B cell (primary cell): ENCODE measurements around the gene NOS3. TPM values are rescaled to one million over a fixed set of nuclear protein-coding genes. Genes with fewer than 3 reads are reported as not detected.

Experiments used
- ATAC-seq: fragments of 200-7000 bp; cut with Tn5 transposase; one replicate; pipeline ENCODE4 v1.10.0; 2021; ENCODE audit warnings: low read depth, mild to moderate bottlenecking, moderate number of reproducible peaks, moderate library complexity
- CTCF ChIA-PET: fragments of 350-600 bp; sonication (Branson Sonifier 250); formaldehyde crosslinking; loops from one replicate; lab custom pipeline; 2021; ENCODE audit warnings: antibody characterized with exemption, inconsistent platforms; lab: Charles Lee
- POLR2A ChIA-PET: fragments of 350-600 bp; sonication (Branson Sonifier 250); formaldehyde crosslinking; loops from one replicate; lab custom pipeline; 2021; ENCODE audit warnings: antibody characterized with exemption; lab: Charles Lee
- DNase-seq: peaks from one replicate; pipeline ENCODE4 v3.0.0; 2013
- H2AFZ ChIP-seq: 2 replicates; pipeline ENCODE4 v1.6.1; 2012; ENCODE audit warnings: mild to moderate bottlenecking, low read depth, low read length; ENCODE audit not compliant: insufficient read depth, poor library complexity, severe bottlenecking
- H3K27ac ChIP-seq, 2 donors: 1 replicate in 1 of 2; 2 replicates in 1 of 2; pipeline ENCODE4 v1.5.1; 2012 to 2013; ENCODE audit warnings: low read length in 2 of 2, mild to moderate bottlenecking in 2 of 2, moderate library complexity in 1 of 2
- H3K27me3 ChIP-seq, 4 experiments: fragments of 200-600 bp in 1 of 4; sonication (generic) in 1 of 4; replicated peaks in 1 of 4; 1 replicate in 2 of 4; 2 replicates in 2 of 4; pipeline versions ENCODE4 v1.6.1 to v1.7.0; 2013 to 2016; ENCODE audit warnings: low read length in 3 of 4, mild to moderate bottlenecking in 2 of 4, mixed read lengths in 1 of 4, moderate library complexity in 1 of 4; ENCODE audit not compliant: insufficient read depth in 4 of 4, control insufficient read depth in 3 of 4; ENCODE audit errors: control extremely low read depth in 1 of 4
- H3K36me3 ChIP-seq, 2 experiments: replicated peaks in 1 of 2; 1 replicate in 1 of 2; 2 replicates in 1 of 2; pipeline versions ENCODE4 v1.6.1 to v1.7.1; 2013; ENCODE audit warnings: low read length in 1 of 2; ENCODE audit not compliant: insufficient read depth in 2 of 2, control insufficient read depth in 1 of 2; ENCODE audit errors: control extremely low read depth in 1 of 2, extremely low read depth in 1 of 2
- H3K4me1 ChIP-seq, 2 donors: fragments of 200-600 bp in 1 of 2; sonication (generic) in 1 of 2; 1 replicate in 1 of 2; 2 replicates in 1 of 2; pipeline versions ENCODE4 v1.5.1 to v1.6.1; 2013 to 2017; ENCODE audit warnings: low read length in 2 of 2; ENCODE audit not compliant: control insufficient read depth in 2 of 2, insufficient read depth in 2 of 2
- H3K4me2 ChIP-seq: replicated peaks from 2 replicates; pipeline ENCODE3; 2012; ENCODE audit warnings: mild to moderate bottlenecking, low read depth, low read length; ENCODE audit not compliant: poor library complexity, severe bottlenecking
- H3K4me3 ChIP-seq, 5 experiments: fragments of 200-600 bp in 1 of 5; sonication (generic) in 1 of 5; 1 replicate in 3 of 5; 2 replicates in 2 of 5; pipeline versions ENCODE4 v1.5.1 to v1.7.0; 2011 to 2016; ENCODE audit warnings: low read length in 4 of 5, mild to moderate bottlenecking in 4 of 5, low read depth in 2 of 5, control low read depth in 1 of 5, moderate library complexity in 1 of 5; ENCODE audit not compliant: insufficient read depth in 1 of 5; ENCODE audit errors: control extremely low read depth in 1 of 5, extremely low read depth in 1 of 5
- H3K79me2 ChIP-seq: fragments of 200-600 bp; sonication (generic); one replicate; pipeline ENCODE4 v1.6.0; 2016; ENCODE audit warnings: low read length; ENCODE audit not compliant: control insufficient read depth, insufficient read depth
- H3K9ac ChIP-seq: fragments of 200-600 bp; sonication (generic); 2 replicates; pipeline ENCODE4 v1.6.1; 2017; ENCODE audit warnings: mild to moderate bottlenecking, low read length, moderate library complexity
- H3K9me3 ChIP-seq, 3 donors: one replicate each; pipeline versions ENCODE4 v1.6.1 to v1.7.1; 2013; ENCODE audit warnings: low read length in 2 of 3; ENCODE audit not compliant: control insufficient read depth in 2 of 3, insufficient read depth in 1 of 3; ENCODE audit errors: control extremely low read depth in 1 of 3
- H4K20me1 ChIP-seq: 2 replicates; pipeline ENCODE4 v1.6.0; 2012; ENCODE audit warnings: mild to moderate bottlenecking, low read length; ENCODE audit not compliant: insufficient read depth, control insufficient read depth, poor library complexity, severe bottlenecking
- H3K27ac Mint-ChIP-seq: one replicate; pipeline ENCODE4 v1.8.0; 2021; ENCODE audit warnings: mixed read lengths
- H3K27me3 Mint-ChIP-seq: one replicate; pipeline ENCODE4 v1.8.0; 2021; ENCODE audit warnings: mixed read lengths
- H3K4me1 Mint-ChIP-seq: one replicate; pipeline ENCODE4 v1.8.0; 2021; ENCODE audit warnings: mixed read lengths
- H3K4me3 Mint-ChIP-seq: one replicate; pipeline ENCODE4 v1.8.0; 2021; ENCODE audit warnings: mixed read lengths
- H3K9me3 Mint-ChIP-seq: one replicate; pipeline ENCODE4 v1.8.0; 2022; ENCODE audit warnings: mixed read lengths; ENCODE audit not compliant: insufficient read depth
- EZH2 ChIP-seq: IDR thresholded peaks from 2 replicates; pipeline ENCODE4 v1.6.1; 2012; ENCODE audit warnings: borderline replicate concordance, low read depth, mild to moderate bottlenecking, moderate library complexity, low read length; ENCODE audit not compliant: insufficient read depth, poor library complexity, severe bottlenecking
- WGBS: methylation state at CpG from one replicate; pipeline ENCODE4 v1.1.5; 2013; ENCODE audit warnings: missing lambda C conversion rate; ENCODE audit not compliant: insufficient coverage; 5-methylcytosine and 5-hydroxymethylcytosine counted together
- intact Hi-C: fragments of 100-400 bp; cut with micrococcal nuclease; formaldehyde crosslinking; loops from one replicate; pipeline ENCODE4 v1.10.0; 2022
- polyA plus RNA-seq: library from polyadenylated mRNA; depleted of rRNA; stranded (reverse); fragments of >200 nt; gene quantifications from 2 replicates; pipeline ENCODE4 v1.2.3, GENCODE V29; 2012
- total RNA-seq, 2 donors: library from RNA; stranded (reverse); fragments of 120-200 nt in 1 of 2; gene quantifications; 1 replicate in 1 of 2; 2 replicates in 1 of 2; pipeline versions ENCODE4 v1.2.3 to v1.2.4, GENCODE V29; 2013 to 2022
- TF ChIP-seq, protein P1 (sequence below): fragments of 200-600 bp; IDR thresholded peaks from one replicate; pipeline ENCODE4 v1.8.0; 2022; ENCODE audit warnings: antibody characterized with exemption, mild to moderate bottlenecking

Gene NOS3
- total and polyA plus RNA-seq, 2 donors (not counting 1 experiment from before 2014, with no cell fraction given): 0.39 to 0.54 TPM

DNA sequence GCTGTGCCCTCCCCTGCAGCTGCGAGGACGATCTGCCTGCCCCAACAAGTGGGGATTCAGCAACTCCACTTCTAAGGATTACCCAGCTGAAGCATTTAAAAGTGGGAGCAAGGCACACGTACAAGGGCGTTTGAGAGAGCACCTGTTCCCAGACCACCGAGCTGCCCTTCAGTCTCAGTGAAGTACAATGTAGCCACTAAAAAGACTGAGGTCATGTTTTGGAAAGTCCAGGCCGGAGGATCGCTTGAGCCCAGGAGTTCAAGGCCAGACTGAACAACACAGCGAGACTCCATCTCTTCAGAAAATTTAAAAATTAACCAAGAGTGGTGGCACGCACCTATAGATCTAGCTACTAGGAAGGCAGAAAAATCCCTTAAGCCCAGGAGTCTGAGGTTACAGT lies 14.7 kb downstream of the NOS3 start:
- Histone ChIP-seq H3K9me3 (peaks cover 0 to 9% (median 0%) of the 10 kb centered on the region in 3 donors), H4K20me1 (no peaks in the 10 kb centered on the region), H3K27me3 (no peaks in the 10 kb centered on the region), H3K9ac (no peak overlapping the region), H3K79me2 (no peaks in the 10 kb centered on the region), H3K4me1 (peaks cover 7 to 17% of the 10 kb centered on the region in 2 donors), H3K36me3 (no peaks in the 10 kb centered on the region), H3K4me3 (no peak overlapping the region), H3K27ac (no peak overlapping the region), H2AFZ (no peak overlapping the region), H3K4me2 (no peak overlapping the region)
- DNase-seq: no peak
- no peak overlapping the region for H3K27ac Mint-ChIP-seq
- H3K4me1 Mint-ChIP-seq: peaks cover 10% of the 10 kb centered on the region
- ATAC-seq: no peak
- H3K4me3 Mint-ChIP-seq: no peak overlapping the region
- ChIA-PET CTCF (interaction anchor here (1.3 to 1.5 kb wide), 2 partner anchors 11 to 105 kb away, joined by 3 read pairs; no protein-coding TSS in a partner anchor), POLR2A (no interaction called here)
- TF ChIP-seq EZH2: no peak
- TF ChIP-seq, protein P1, sequence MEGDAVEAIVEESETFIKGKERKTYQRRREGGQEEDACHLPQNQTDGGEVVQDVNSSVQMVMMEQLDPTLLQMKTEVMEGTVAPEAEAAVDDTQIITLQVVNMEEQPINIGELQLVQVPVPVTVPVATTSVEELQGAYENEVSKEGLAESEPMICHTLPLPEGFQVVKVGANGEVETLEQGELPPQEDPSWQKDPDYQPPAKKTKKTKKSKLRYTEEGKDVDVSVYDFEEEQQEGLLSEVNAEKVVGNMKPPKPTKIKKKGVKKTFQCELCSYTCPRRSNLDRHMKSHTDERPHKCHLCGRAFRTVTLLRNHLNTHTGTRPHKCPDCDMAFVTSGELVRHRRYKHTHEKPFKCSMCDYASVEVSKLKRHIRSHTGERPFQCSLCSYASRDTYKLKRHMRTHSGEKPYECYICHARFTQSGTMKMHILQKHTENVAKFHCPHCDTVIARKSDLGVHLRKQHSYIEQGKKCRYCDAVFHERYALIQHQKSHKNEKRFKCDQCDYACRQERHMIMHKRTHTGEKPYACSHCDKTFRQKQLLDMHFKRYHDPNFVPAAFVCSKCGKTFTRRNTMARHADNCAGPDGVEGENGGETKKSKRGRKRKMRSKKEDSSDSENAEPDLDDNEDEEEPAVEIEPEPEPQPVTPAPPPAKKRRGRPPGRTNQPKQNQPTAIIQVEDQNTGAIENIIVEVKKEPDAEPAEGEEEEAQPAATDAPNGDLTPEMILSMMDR: no peak
- intact Hi-C loops: no loop called here
- WGBS: 94% methylated on average over 7 of the region's 9 CpGs
- H3K9me3 Mint-ChIP-seq: no peaks in the 10 kb centered on the region
- H3K27me3 Mint-ChIP-seq: peaks cover 9% of the 10 kb centered on the region

DNA sequence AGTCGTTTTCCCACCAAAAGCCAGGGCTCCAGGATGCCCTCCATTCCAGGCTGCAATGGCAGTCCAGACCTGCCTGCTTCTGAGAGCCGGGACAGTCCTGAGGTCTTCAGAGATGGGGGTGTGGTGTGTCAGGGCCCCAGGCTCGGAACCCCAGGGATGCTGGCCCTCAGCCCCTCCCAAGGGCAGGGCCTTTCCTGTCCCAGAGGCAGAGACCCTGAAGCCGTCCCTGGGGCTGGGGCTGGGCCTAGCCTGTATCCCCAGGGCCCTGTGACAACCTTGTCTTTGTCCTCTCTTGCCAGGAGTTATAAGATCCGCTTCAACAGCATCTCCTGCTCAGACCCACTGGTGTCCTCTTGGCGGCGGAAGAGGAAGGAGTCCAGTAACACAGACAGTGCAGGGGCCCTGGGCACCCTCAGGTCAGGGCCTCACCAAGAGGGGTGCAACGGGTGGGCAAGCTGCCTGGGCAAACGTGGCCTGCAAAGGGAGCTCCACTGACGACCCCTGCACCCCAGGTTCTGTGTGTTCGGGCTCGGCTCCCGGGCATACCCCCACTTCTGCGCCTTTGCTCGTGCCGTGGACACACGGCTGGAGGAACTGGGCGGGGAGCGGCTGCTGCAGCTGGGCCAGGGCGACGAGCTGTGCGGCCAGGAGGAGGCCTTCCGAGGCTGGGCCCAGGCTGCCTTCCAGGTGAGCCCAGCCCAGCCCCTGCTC lies 15.9 kb downstream of the NOS3 start:
- intact Hi-C loops: no loop called here
- TF ChIP-seq, protein P1: no peak
- TF ChIP-seq EZH2: no peak

More for the DNA sequence above, 15.9 kb downstream of the NOS3 start:
- no peak overlapping the region for H3K4me3 ChIP-seq
- 91% methylated on average over 23 of the region's 23 CpGs for WGBS
- Mint-ChIP-seq H3K4me1 (peaks cover 10% of the 10 kb centered on the region), H3K4me3 (no peak overlapping the region), H3K9me3 (no peaks in the 10 kb centered on the region), H3K27me3 (peaks cover 9% of the 10 kb centered on the region), H3K27ac (no peak overlapping the region)
- H4K20me1 ChIP-seq: no peaks in the 10 kb centered on the region
- H3K27me3 ChIP-seq: no peaks in the 10 kb centered on the region
- H3K4me2 ChIP-seq: no peak overlapping the region
- peaks cover 0 to 9% (median 0%) of the 10 kb centered on the region in 3 donors for H3K9me3 ChIP-seq
- H3K27ac ChIP-seq: no peak overlapping the region
- no peak for ATAC-seq
- H3K9ac ChIP-seq: no peak overlapping the region
- ChIA-PET CTCF (interaction anchor here (0.8 to 1.5 kb wide), 3 partner anchors 10 to 104 kb away, joined by 3 to 4 read pairs (median 3); no protein-coding TSS in a partner anchor), POLR2A (no interaction called here)
- no peak for DNase-seq
- peaks cover 7 to 22% of the 10 kb centered on the region in 2 donors for H3K4me1 ChIP-seq
- no peak overlapping the region for H2AFZ ChIP-seq
- H3K36me3 ChIP-seq: no peaks in the 10 kb centered on the region
- no peaks in the 10 kb centered on the region for H3K79me2 ChIP-seq
